G401 (cell line): ENCODE data around the gene OR2T10. TPM values are rescaled to one million over a fixed set of nuclear protein-coding genes. Genes with fewer than 3 reads are reported as not detected.

Experiments
- total RNA-seq: library from RNA; depleted of rRNA; stranded (reverse); fragments of >200 nt; shearing (Covaris generic); gene quantifications from 2 replicates; pipeline ENCODE4 v1.2.3, GENCODE V29; 2014; rRNA removed

The OR2T10 gene
- total RNA-seq, 1 experiment from 2014 or later: not detected

Other genes starting within 250 kb of the OR2T10 start
- not detected in 2 replicates for gene OR14C36, start 248.9 kb downstream of the OR2T10 start, total RNA-seq
- gene OR2T4, start 236.0 kb downstream of the OR2T10 start, total RNA-seq: not detected in 2 replicates
- gene OR2T6, start 222.0 kb downstream of the OR2T10 start, total RNA-seq: not detected in 2 replicates
- not detected in 2 replicates for gene OR2T1, start 194.7 kb downstream of the OR2T10 start, total RNA-seq
- not detected in 2 replicates for gene OR2T2, start 152.1 kb downstream of the OR2T10 start, total RNA-seq
- not detected in 2 replicates for gene OR2T3, start 124.3 kb downstream of the OR2T10 start, total RNA-seq
- gene OR2T5, start 109.1 kb downstream of the OR2T10 start, total RNA-seq: not detected in 2 replicates
- gene OR2G6, start 89.6 kb downstream of the OR2T10 start, total RNA-seq: not detected in 2 replicates
- gene OR2T29, start 34.9 kb downstream of the OR2T10 start, total RNA-seq: not detected in 2 replicates
- not detected in 2 replicates for gene OR2T34, start 22.9 kb downstream of the OR2T10 start, total RNA-seq
- not detected in 2 replicates for gene OR2T11, start 37.4 kb upstream of the OR2T10 start, total RNA-seq
- not detected in 2 replicates for gene OR2T35, start 47.6 kb upstream of the OR2T10 start, total RNA-seq
- not detected in 2 replicates for gene OR2T27, start 57.8 kb upstream of the OR2T10 start, total RNA-seq
- not detected in 2 replicates for gene OR14I1, start 105.1 kb upstream of the OR2T10 start, total RNA-seq
- not detected in 2 replicates for gene LYPD8, start 158.1 kb upstream of the OR2T10 start, total RNA-seq
- gene SH3BP5L, start 228.2 kb upstream of the OR2T10 start, total RNA-seq: 23.1 and 24.6 TPM in 2 replicates
- gene ZNF672, start 240.5 kb upstream of the OR2T10 start, total RNA-seq: 57.1 and 63.1 TPM in 2 replicates